Activated CD4-positive, alpha-beta T cell treated with anti-CD3 and anti-CD28 coated beads, Interleukin-2, amount 50 U/mL, for 4 hours (primary cell): ENCODE data around the gene RSU1.
"Not testable (repeated sequence)": the region's sequence is repeated elsewhere in the genome, so short reads cannot be mapped to it uniquely, and the experiment has no call there.

Experiments
- DNase-seq, 2 experiments: peaks; one replicate each; pipeline ENCODE4 v3.0.0-alpha.2; 2020

The RSU1 gene

GRCh38 chr10:16817125-16818019 lies at the start of gene RSU1:
Gene RSU1 (minus strand): TSS chr10:16817424. CDS start chr10:16817081, 343 bp downstream.
- DNase-seq, result peak; percentile 100

- DNase-seq, result no peak
Observed at GRCh38 chr10:16866541-16867275, 49.5 kb upstream of the RSU1 start.

GRCh38 chr10:16865766-16866165 lies 48.5 kb upstream of the RSU1 start:
- no peak for DNase-seq

DNA sequence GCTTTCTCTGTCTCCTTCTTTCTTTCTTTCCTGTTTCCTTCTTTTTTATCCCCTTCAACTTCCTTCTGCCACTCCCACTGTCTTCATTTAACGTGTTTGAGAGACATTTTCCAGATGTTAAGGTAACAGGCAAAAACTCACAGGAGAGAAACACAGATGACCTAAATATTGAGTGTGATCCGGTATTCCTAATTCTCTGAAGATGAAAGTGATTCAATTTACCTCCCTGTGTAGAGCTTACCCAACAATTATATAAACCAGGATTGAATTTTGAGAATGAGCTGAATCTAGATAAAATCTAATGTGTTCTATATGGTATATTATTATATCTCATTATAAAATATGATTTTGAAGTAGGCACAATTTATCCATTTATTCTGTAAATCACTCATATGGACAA lies 46.5 kb upstream of the RSU1 start:
- no peak for DNase-seq

GRCh38 chr10:16857419-16857818 lies 40.2 kb upstream of the RSU1 start:
- no peak for DNase-seq

GRCh38 chr10:16856567-16856966 lies 39.3 kb upstream of the RSU1 start:
- DNase-seq, result no peak

DNA sequence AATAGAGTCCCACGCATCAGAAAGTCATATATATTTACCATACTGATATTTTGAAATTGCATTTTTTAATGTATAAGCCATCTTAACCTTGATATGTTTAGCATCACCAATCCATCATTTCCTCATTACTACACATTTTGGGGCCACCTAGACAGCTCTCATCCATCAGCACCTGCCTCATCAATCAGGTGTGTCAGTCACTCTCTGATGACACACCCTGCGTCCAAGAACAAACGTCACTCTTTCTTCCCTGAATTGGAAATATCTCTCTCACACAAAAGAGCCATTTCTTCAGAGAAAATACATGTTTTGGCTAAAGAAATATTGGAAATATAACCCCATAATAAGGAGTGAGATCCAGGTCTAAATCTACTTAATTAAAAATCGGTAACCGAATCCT lies 38.9 kb upstream of the RSU1 start:
- DNase-seq, result no peak

GRCh38 chr10:16854623-16855022 lies 37.4 kb upstream of the RSU1 start:
- no peak for DNase-seq

- no peak for DNase-seq
Observed at GRCh38 chr10:16853809-16854208, 36.6 kb upstream of the RSU1 start.

DNA sequence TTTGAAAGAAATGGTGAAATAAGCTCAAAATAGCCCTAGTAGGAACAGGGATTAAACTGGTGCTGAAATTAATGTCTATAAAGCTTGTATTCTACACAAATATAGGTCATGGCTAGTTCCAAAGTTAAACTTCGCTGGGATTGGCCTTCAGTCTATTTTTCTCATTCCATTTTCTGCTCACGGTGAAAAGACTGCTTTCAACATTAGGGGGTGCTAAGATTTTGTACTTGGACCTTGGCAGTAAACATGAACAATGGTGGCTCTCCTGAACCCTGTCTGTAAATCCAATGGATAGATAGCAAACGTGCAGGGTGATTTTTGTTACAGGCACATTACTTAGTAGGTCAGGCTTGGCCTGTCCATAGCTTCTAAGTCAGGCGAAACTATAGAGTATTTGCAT lies 36.0 kb upstream of the RSU1 start:
- DNase-seq, result no peak

DNA sequence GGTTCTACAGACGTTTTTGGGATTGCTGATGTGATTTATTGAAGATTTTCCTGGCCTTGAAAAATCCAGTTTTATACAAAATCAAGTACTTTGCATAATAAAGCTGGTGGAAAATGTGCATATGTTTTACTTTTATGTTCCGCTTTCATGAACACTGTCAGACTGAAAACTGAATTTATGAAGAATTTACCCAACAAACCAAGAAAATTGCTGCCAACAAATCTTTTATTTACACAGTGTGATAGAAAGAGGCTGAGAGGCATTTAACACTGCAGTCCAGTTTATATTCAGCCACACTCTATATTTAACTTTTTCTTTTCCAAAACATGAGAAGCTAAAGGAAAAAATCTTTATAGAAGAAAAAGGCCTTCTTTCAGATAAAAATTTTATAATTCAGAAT lies 35.4 kb upstream of the RSU1 start:
- no peak for DNase-seq

DNA sequence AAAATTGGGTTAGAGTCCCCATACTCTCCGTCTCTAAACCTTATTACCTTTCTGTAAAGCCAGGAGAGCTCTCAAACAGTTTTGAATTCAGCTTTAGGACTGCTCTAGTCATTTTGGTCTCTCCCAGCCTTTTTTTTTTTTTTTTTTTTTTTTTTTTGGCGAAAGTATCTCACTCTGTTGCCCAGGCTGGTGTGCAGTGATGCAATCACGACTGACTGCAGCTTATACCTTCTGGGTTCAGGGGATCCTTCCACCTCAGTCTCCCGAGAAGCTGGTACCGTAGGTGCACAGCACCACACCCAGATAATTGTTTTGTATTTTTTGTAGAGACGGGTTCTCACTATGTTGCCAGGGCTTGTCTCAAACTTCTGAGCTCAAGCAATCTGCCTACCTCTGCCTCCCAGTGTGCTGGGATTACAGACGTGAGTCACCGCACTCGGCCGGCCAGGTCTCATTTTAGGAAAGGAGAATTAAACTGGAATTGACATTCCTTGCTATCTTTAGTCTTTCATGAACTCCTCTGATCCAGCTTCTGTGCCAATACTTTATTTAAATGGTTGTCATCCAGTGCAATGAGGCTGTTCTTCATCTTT lies 31.4 kb upstream of the RSU1 start:
- DNase-seq, result no peak

- DNase-seq, result no peak
Observed at GRCh38 chr10:16847644-16848043, 30.4 kb upstream of the RSU1 start.

DNA sequence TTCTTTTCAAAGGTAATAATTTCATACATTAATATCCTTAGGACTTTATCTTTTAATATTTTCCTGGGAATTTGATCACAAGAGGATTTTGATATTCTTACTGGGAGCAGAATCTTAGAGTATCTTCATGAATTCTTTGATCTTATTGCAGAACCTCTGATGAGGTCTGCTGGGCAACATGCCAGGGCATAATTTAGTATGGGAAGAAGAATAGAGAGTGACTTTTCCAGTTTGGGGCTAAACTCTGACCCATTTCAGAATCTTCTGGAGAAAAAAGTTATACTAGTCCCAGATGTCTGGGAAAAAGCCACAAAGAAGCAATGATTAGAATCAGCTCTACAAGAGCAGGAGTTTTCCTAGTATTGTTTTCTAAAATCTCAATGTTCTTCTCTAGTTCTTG lies 28.0 kb upstream of the RSU1 start:
- no peak for DNase-seq

GRCh38 chr10:16843252-16843870 lies 26.1 kb upstream of the RSU1 start:
- no peak for DNase-seq

- peak; percentile 20 to 32 for DNase-seq
Observed at GRCh38 chr10:16835228-16835627, 18.0 kb upstream of the RSU1 start.

DNA sequence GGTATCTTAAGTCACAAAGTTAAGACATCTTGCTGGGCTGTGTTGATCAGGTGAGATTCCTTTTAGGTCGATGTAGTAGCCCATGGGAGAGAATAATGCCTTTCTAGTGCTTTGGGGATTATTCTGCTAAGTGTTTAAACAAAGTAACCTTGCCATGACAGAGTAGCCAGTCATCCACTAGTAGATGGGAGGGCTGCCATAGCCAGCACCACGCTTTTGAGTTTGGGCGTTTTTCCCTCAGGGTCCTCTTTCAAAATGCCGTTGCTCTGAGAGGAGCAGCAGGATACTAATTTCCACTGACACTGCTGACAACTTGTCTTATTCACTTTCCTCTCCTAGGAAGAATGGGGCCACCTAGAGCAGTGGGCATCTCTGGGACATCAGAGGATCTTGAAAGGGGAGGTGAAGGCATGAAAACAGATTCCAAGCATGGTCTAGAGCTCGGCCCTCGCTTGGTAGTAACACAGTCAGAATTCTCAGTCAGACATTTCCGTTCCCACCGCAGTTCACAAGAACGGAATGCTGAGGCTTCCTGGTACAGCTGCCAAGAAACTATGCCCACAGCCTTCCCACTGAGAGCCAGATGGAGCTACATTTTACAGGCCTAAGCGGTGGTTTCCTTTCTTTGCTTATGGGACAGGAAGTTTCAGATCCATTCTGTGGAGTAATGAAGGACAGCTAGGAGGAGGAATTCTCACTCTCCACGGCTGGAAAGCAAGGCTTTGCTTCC lies 15.3 kb upstream of the RSU1 start:
- DNase-seq, result no peak

GRCh38 chr10:16828701-16829175 lies 11.5 kb upstream of the RSU1 start:
- DNase-seq, result no peak

- DNase-seq, result peak; percentile 48 to 51
Observed at GRCh38 chr10:16828114-16828568, 10.9 kb upstream of the RSU1 start.

DNA sequence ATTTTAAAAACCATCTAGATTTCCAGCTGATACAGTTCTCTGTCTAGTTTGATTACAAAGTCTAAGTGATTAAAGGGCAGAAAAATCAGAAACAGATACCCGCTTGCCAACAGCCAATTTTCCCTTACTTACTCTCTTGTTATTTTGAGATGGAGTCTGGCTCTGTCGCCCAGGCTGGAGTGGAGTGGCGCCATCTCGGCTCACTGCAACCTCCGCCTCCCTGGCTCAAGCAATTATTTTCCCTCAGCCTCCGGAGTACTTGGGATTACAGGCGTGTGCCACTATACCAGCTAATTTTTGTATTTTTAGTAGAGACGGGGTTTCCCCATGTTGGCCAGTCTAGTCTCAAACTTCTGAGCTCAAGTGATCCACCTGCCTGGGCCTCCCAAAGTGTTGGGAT lies 10.2 kb upstream of the RSU1 start:
- DNase-seq, result not testable (repeated sequence)

- no peak for DNase-seq
Observed at GRCh38 chr10:16822726-16823360, 5.6 kb upstream of the RSU1 start.

DNA sequence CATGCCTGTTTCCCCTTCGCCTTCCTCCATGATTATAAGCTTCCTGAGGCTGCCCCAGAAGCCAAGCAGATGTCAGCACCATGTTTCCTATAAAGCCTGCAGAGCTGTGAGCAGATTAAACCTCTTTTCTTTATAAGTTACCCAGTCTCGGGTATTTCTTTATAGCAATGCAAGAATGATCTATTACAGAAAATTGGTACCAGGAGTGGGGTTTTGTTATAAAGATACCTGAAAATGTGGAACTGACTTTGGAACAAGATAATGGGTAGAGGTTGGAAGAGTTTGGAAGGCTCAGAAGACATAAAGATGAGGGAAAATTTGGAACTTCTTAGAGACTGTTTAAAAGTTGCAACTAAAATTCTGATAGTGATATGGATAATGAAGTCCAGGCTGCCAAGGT lies 4.8 kb upstream of the RSU1 start:
- DNase-seq, result no peak
